Measurements from ENCODE around the gene FANCG.
A peak's percentile ranks its signal among the peaks of the same experiment; 100 is the strongest.

The FANCG gene

DNA sequence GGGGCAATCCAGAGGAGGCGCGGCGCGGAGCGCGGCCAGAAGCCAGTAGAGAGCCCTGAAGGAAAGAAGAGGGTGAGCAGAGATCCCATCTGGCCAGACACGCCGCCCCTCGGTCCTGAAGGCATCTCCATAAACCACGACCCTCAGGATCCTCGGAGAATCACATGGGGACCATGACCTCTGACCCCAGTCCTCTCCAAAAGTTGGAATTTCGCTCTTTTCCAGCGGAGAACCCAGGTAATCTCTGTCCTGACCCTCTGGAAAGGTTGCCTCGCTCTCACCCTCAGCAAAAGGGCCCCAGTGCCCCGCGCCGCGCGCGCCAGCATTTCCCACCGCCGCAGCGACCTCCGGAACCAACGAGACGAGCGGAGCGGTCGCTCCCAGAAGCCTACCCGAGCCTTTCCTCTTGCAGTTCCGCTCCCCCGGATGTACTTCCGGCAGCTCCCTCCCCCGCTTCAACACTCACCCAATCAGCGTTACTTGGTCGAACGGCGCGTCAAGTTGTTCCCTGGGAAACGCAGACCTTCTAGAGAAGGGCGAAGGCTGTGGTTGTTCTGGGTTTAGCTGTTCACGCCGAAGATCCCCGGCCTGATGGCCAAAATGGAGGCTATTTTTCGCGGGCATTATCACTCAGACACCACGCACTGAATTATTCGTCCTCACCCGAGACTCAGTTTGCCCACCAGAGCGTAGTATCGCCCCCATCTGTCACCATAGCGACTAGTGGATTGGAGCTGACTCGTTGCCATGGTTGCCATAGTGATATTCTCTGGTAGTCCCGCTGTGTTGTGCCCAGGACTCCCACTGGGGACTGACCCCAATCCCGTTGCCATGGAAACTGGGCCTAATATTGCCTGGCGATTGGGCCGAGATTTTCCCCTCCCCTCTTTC is 23.3 kb upstream of the FANCG start, which contains the start of gene STOML2 (continued):
- TF ChIP-seq REST (tag by site-specific recombination; IDR thresholded peaks at IDR 0.05) (no peak), AEBP2 (tag by site-specific recombination; IDR thresholded peaks at IDR 0.05; ENCODE audit: borderline replicate concordance) (no peak), KLF10 (tag by site-specific recombination; IDR thresholded peaks at IDR 0.05) (peak; percentile 38; the same call in 1 of the 2 replicates), SP3 (tag by site-specific recombination; IDR thresholded peaks at IDR 0.05) (peak; percentile 62), ZNF776 (tag by site-specific recombination; IDR thresholded peaks at IDR 0.05; ENCODE audit: borderline replicate concordance) (no peak), ZNF274 (IDR thresholded peaks at IDR 0.05; ENCODE audit: low read length) (no peak), ZNF274 (tag by site-specific recombination; IDR thresholded peaks at IDR 0.05; ENCODE audit: borderline replicate concordance) (no peak), ZFHX2 (tag by site-specific recombination; conservative IDR thresholded peaks at IDR 0.05) (peak; percentile 37), ZNF549 (tag by site-specific recombination; IDR thresholded peaks at IDR 0.05) (no peak), INSM2 (tag by site-specific recombination; IDR thresholded peaks at IDR 0.05) (peak; percentile 43; the same call in 1 of the 2 replicates), ZNF660 (tag by site-specific recombination; IDR thresholded peaks at IDR 0.05) (peak; percentile 16; the same call in 1 of the 2 replicates), ZBTB8A (tag by site-specific recombination; IDR thresholded peaks at IDR 0.05) (peak; percentile 38), KLF16 (tag by site-specific recombination; IDR thresholded peaks at IDR 0.05) (peak; percentile 83; the same call in 1 of the 2 replicates), ZNF629 (tag by site-specific recombination; IDR thresholded peaks at IDR 0.05) (peak; percentile 66), ZXDB (tag by site-specific recombination; IDR thresholded peaks at IDR 0.05) (peak; percentile 85), GLIS1 (tag by site-specific recombination; IDR thresholded peaks at IDR 0.05) (no peak), ZBTB10 (tag by site-specific recombination; IDR thresholded peaks at IDR 0.05) (no peak), ZNF155 (tag by site-specific recombination; IDR thresholded peaks at IDR 0.05) (no peak), ZNF112 (tag by site-specific recombination; IDR thresholded peaks at IDR 0.05) (no peak), ZNF202 (tag by site-specific recombination; IDR thresholded peaks at IDR 0.05; ENCODE audit: borderline replicate concordance) (no peak), ZNF76 (tag by site-specific recombination; IDR thresholded peaks at IDR 0.05; ENCODE audit: borderline replicate concordance, low read depth) (peak; percentile 88), ZNF175 (tag by site-specific recombination; IDR thresholded peaks at IDR 0.05) (no peak), ZNF792 (tag by site-specific recombination; IDR thresholded peaks at IDR 0.05) (no peak), GLI2 (tag by site-specific recombination; IDR thresholded peaks at IDR 0.05; ENCODE audit: borderline replicate concordance, low read depth) (no peak), ZNF501 (tag by site-specific recombination; IDR thresholded peaks at IDR 0.05) (peak; percentile 59; the same call in 1 of the 2 replicates)

All from HEK293 (cell line).